G401.6 (cell line): ENCODE results near the gene RRAS.

ENCODE experiments used
- FAIRE-seq: peaks from 2 replicates; lab custom pipeline; 2012; peaks lifted over from hg19 to GRCh38; lab: Jason Lieb, UNC

Gene RRAS

DNA sequence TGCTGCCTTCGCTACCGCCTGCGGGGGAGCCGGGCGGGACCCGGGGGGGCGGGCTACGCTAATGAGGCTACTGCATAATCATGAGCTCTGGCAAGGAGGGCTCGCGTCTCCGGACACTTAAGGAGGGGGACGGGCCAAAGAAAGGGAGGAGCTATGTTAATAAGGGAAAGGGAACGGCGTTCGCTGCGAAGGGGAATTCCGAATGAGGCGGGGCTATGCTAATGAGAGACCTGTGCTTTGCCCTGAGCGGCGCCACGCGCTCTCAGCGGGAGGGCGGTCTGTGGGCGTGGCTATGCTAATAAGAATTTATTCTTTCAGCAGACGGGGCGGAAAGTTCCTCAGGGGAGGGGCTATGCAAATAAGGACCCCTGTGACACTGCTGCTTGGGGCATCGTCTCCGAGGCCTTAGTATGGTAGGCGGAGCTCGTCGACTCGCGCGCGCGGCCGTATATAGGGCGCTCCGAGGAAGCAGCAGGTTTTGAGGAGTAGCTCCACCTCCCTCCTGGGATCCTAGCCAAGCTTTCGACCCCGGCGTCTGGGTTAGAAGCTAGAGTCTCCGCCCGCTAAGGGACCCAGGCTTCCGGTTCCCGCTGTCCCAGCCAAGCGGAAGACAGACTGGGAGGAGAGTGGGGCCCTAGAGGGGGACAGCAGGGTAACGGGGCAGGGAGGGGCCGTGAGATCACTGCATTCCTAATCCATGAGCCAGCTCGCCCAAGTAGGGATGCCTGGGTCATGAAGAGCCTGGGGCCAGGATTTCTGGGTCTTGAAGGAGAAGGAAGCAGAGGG lies at the start of gene RRAS:
TSS of gene RRAS (minus strand) at position 31 of the 786 bp plus-strand sequence. CDS start 45 bp downstream, outside the sequence.
- peak; percentile 100 for FAIRE-seq

DNA sequence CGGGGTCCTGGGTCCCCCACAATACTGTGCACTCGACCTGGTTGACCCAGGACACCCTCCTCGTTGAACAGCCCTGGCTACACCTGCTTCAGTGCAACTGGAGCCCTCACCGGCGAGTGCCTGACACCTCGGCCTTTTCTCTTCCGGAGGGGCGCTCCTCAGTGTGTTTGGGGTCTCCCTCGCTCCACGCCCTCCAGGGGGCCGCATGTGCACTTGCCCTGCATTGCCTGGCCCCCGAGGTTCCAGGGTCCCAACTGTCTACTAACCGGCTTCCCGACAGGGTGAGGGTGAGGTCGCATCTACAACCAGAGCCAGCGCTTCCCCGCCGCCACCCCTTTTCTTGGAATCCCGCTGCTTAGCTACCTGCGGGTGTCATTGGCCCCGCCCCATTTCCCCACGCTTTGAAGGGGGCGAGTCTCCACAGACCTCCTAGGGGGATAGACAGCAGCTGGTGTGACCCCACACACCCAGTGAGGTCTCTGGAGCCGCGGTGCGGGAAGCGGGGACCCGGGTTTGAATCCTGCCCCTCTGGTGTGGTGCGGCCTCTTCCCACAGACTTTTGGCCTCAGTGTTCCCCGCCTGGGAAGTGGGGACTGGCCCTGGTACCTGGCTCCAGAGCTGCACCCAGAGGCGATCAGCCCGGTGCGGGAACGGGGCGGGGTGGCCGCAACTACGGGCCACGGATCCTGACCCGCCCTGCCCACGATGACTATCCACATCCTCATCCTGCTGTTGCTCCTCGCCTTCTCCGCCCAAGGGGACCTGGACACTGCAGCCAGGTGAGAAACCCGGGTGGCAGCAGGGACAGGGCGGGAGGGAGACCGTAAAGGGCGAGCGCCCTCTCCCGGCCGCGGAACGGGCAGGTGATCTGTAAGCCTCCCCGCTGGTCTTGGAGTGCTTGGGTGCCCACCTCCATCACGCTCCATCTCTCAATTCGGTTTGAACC lies 49.5 kb upstream of the RRAS start, which contains the start of gene ADM5:
TSS of gene ADM5 (plus strand) at position 462 of the 946 bp plus-strand sequence. CDS start at position 706, 244 bp downstream.
- FAIRE-seq, result no peak

DNA sequence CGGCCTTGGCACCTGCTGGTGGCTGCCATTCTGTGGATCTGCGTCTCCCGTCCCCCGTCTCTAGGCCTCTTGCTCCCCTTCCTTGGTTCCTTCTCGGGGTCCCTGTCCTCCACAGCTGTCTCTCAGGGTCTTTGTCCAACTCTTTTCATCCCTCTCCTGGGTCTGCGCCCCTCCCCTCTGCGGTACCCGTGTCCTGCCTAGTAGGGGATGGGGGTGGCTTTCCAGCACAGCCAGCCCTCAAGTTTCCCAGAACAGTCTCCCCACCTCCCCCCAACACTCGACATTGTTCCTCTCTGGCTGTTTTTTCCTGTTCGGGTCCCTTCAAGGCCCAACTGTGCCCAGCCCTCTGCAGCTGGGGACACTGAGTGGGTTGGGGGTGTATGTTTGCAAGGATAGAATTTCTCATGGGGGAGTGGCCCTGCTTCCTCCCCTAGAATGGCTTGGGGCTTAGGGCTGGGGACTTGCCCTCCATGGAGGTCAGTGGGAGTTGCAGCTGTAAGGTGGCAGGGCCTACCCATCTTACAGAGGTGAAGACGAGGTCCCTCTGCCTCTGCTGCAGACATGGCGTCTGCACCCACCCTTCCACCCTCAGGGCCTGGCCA lies 48.7 kb upstream of the RRAS start:
- FAIRE-seq, result no peak

DNA sequence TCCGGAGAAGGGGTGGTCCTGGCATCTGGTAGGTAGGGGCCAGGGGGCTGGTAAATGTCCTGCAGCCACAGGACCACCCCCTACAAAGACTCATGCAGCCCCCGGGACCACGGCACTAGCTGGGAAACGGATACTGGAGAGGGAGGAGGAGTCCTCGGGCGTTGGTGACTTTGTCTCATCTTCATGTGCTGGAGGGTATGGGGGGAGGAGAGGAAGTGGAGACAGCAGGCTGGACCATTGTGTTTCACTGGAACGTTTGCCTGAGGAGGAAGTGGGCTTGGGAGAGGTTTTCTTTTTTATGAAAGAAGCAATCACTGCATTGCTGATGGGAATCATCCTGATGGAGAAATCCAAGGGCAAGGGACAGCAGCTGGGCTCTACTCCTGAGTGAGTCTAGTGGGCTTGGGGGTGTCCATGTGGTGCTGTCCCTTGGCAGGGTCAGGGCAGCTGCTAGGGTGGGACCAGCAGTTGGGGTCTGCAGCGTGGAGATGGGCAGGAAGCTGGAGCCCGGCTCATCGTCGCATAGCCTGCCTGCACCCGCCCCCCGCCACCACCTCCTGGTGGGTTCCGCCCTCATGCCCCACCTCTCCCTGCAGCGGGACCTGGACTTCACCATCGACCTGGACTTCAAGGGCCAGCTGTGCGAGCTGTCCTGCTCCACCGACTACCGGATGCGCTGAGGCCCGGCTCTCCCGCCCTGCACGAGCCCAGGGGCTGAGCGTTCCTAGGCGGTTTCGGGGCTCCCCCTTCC lies 47.8 kb upstream of the RRAS start:
- FAIRE-seq, result peak; percentile 23

DNA sequence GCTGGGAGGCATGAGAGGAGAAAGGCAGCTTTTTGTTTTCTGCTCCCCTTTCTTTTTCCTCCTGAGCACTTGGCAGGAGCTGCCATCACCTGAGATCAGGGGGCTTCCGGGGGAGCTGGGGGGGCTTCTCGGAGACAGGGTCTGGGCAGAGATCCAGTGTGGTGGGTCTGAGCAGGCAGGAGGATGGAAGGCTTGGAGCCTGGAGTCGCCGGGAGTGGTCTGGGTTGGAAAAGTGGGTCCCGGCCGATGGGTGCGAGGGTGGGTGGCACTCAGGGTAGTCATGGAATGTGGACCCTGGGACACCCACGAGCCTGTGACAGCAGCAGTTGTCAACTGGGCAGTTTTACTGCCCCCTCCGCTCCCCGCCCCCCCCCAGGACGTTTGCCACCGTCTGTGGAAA lies 47.2 kb upstream of the RRAS start:
- no peak for FAIRE-seq

DNA sequence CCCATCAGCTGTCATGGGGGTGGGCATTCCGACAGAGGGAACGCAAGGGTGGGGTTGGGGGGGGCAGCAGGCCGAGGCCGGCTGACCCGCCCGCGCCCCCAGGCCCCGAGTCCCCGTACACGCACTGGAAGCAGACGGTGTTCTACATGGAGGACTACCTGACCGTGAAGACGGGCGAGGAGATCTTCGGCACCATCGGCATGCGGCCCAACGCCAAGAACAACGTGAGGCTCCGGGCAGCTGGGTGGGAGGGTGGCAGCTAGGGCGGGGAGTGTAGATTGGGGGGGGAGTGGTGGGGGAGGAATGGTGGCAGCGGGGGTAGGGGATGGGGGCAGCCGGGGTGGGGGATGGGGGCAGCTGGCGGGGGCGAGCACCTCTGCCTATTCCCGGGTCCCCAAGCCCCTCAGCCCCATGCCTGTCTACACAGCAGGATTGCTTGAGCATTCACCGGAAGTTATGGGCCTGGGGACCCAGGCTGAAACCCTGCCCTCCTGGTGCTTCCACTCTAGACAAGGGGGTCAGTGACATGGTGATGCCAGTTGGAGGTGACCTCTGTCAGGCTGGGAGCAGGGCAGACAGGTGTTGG lies 46.7 kb upstream of the RRAS start:
- FAIRE-seq, result no peak

DNA sequence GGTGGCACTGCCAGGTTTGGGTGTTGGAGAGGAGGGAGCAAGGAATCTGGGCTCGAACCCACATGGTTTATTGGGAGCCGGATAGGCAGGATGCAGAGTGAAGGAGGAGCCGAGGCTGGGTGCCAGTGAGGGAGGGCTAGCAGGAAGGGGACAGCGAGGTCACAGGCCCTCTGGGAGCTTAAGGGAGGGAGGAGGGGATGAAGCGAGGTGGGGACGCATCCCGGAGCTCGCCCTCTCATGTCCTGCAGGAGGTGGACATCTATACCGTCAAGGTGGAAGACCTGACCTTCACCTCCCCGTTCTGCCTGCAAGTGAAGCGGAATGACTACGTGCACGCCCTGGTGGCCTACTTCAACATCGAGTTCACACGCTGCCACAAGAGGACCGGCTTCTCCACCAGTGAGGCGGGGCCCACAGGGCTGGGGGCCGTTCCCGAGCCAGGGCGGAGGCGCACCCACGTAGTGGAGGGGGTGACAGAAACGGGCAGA lies 45.9 kb upstream of the RRAS start:
- no peak for FAIRE-seq

DNA sequence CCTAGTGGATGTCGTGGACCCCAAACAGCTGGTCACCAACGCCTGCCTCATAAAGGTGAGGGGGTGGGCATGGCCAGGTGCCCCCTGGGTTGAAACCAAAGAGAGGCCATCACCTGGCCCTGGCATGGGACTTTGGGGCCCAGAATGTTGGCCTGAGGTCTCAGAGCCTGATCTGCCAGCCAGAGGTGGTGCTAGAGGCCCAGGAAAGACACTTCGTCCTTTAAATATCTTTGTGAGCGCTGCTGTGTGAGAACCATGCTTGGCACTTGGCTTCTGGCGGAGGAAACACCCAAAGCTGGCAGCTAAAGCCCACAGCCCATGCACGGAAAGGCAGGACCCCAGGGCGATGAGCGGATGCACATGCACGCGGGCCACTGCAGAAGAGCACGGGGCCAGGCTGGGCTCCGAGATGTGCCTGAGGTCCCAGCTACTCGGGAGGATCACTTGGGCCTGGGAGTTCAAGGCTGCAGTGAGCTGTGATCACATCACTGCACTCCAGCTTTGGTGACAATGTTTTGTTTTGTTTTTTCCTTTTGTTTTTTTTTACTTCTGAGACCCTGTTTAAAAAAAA lies 45.1 kb upstream of the RRAS start:
- FAIRE-seq, result no peak

DNA sequence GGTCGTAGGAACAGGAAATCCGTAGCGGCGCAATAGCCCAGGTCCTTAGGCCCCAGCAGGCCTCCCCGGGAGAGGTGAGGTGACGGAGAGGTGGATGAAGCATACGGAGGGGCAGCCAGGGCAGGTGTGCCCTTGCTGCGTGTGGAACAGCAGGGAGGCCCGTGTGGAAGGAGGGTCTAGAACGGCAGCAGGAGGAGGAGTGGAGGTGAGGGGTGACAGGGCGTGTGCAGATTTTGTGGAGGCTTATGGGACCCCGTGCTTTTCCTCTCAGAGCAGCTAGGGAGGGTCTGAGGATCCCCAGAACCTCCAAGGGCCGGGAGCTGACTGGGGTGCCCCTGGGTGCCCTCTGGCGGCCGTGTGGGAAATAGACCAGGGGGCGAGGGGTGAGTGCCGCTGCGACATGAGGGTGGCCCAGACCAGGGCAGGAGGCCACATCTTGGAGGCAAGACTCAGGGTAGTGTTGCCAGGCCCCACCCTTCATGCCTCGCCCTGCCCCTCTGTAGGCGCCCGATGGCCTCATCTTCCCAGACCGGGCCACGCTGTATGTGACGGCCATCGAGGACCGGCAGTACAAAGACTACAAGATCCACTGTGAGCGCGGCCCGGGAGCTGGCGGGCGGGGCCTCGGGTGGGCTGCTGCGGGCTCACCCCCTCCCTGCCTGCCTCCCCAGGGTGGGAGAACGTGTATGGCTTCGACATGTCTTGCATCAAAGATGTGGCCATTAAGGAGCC lies 44.5 kb upstream of the RRAS start:
- FAIRE-seq, result no peak

DNA sequence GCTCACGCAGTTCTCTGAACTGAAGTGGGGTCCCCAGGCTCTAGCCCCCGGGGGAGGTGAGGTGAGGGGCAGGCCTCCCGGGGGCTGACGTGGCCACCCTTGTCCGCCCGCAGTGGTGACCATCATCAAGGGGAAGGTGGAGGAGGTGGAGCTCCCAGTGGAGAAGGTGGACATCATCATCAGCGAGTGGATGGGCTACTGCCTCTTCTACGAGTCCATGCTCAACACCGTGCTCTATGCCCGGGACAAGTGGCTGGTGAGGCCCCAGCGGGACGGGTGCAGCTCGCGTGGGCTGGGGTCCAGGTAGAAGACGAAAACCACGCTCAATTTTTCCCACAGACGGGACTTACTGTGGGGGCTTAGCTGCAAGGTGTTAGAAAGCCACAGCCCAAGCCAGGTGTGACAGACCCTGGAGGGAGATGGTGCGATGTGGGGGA lies 43.9 kb upstream of the RRAS start:
- FAIRE-seq, result no peak

DNA sequence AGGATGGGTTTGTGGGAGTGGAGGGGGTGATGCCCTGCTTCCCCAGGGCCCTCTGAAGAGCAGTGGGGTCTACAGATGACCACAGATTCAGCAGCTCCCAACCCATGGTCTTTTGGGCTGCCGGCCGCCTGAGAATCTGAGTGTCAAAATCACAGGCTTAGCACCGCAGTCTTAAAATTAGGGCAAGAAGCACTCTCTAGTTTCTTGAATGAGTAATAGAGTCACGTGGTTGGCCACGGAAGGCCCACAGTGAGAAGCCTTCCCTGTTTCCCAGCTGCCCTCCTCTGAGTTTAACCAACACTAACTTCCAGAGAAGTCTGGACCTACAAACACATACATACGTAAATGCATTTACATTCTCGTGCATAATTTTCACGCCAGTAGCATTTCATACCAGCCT lies 42.3 kb upstream of the RRAS start:
- FAIRE-seq, result no peak

DNA sequence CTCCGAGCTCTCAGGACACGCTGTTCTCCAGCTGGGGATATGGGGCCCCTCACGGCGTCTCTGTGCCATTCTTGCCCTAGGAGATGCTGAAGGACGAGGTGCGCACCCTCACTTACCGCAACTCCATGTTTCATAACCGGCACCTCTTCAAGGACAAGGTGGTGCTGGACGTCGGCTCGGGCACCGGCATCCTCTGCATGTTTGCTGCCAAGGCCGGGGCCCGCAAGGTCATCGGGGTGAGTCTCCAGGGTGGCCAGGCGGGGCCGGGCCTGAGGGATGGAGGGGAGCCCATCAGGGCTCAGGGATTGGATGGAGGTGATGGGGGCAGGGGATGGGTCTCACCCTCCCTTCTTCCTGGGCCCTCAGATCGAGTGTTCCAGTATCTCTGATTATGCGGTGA lies 41.9 kb upstream of the RRAS start:
- FAIRE-seq, result no peak

DNA sequence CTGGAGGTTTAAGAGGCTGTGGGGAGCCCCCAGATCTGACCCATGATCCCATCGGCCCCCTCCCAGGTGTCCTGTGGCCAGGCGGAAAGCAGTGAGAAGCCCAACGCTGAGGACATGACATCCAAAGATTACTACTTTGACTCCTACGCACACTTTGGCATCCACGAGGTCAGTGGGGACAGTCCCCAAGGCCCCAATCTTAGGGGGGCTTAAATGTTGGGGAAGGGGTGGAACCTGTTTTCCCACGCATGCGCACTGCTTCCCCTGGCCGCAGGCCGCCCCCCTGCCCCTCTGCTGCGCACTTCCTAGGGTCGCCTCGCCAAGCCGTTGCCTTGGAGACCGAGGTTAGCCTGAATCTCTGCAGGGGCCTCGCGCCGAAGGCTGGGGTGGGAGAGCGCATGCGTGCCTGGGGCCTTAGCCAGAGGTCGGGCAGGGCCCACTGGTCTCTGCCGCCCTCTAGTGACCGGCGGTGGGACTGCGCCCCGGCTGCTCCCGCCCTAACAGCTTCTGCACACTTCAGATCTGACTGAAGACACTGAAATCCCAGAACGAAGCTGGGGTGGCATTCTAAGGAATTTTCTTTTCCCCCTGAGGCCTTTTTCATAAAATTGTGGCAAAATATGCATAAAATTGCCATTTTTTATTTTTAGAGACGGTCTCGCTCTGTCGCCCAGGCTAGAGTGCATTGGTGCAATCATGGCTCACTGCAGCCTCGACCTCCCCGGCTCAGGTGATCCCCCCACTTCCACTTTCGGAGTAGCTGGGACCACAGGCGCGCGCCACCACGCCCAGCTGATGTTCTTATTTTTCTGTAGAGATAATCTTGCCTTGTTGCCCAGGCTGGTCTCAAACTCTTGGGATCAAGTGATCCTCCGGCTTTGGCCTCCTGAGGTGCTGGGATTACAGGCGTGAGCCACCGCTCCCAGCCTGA lies 40.7 kb upstream of the RRAS start:
- FAIRE-seq, result peak; percentile 57

DNA sequence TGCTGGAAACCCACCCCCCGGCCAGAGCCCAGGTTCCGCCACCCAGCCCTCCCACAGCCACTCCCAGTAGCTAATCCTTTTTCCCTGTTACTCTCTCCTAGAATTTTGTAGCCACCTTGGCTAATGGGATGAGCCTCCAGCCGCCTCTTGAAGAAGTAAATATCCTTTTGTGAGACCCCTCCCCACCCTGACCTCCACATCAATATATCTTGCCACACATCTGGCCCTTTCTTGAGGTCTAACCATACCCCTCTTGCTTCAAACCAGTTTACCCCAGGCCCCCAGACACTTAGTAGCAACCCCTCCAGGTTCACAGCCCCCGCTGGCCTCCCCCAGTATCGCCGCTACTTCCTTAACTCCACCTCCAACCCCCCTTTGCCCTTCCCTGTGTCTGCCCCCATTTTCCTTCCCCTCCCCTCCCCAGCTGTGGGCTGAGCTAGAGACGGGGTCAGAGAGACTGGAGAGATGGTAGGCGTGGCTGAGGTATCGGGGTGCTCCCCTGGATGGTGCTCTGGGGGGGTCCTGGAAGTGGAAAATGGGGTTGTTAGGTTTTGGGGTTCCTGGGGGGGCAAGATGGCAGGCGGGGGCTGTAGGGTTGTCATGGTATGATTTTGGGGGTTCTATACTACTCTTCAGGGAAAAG lies 39.9 kb upstream of the RRAS start:
- no peak for FAIRE-seq

DNA sequence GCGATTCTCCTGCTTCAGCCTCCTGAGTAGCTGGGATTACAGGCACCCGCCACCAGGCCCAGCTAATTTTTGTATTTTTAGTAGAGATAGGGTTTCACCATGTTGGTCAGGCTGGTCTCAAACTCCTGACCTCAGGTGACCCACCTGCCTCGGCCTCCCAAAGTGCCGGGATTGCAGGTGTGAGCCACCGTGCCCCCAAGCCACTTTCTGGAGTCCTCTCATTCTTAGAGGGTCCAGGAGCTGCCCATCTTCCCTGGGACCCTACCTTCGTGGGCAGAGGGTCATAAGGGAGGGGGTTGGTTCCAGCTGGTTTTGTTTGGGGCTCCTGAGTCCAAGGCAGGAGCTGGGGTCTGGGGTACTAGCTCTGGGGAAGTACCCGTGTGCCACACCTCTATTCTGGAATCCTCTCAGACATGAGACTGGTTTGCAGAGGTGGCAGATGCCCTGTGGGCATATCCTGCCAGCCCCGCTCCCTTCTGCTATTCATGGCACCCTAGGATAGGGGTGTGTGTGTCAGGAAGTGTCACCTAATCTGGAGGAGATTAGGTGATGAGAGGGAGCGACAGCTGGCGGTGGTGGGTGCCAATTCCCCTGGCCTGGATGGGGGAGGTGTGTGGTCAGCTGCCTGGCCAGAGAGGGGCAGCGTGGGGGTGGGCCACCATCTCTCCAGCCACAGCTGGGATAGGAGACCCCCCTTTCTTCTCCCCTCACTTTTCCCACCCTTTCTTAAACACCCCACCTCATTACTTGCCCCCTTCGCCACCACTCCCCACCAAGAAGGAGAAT lies 39.2 kb upstream of the RRAS start:
- FAIRE-seq, result no peak

DNA sequence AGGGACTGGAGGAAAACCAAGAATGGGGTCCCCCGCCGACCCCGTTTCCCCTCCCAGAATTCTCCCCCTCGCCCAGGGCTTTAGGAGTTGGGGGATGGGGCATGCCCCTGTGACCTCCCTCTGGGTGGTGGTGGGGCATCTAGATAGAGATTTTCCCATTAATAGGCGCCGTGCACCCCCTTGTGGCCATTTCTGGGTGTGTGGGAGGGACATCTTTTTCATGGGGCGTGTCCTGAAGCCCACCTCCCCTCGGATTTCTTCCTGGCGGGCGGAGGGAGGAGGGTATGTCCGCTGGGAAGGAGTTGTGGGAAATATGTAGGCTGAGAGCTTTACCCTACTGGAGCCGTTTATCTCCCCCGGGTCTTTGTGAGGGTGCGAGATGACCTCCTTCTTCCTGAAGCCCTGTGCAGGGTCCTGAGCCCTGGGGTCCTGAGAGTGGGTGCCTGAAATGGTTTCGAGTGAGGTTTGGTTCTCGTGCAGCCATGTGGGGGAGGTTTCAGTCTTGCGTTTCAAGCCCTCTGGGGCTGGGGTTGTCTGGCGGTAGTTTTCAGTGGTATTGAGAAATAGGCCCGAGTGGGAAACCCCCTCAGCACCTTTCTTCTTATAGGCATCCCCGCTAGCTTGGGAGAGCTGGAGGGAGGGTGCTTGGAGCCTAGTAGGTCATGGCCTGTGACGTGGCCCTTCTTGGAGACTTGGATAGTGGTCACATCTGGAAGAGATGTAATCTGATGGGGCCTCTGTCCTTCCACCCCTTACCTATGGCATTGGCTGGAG lies 38.1 kb upstream of the RRAS start:
- FAIRE-seq, result no peak
